H9 (cell line): ENCODE results near the gene NDUFB3. TPM values are rescaled to one million over a fixed set of nuclear protein-coding genes. Genes with fewer than 3 reads are reported as not detected.
A peak's percentile ranks its signal among the peaks of the same experiment; 100 is the strongest.

ENCODE experiments used
- DNase-seq: peaks from one replicate; pipeline ENCODE4 v3.0.0-alpha.2; 2017
- H2AFZ ChIP-seq: one replicate; pipeline ENCODE4 v1.6.1; 2013; ENCODE audit warnings: mild to moderate bottlenecking, low read length, control low read depth, moderate library complexity
- H2AK5ac ChIP-seq: 2 replicates; pipeline ENCODE4 v1.6.1; 2013; ENCODE audit warnings: low read length, control low read depth, mixed read lengths; ENCODE audit not compliant: insufficient read length
- H2BK120ac ChIP-seq: one replicate; pipeline ENCODE4 v1.6.1; 2013; ENCODE audit warnings: low read depth, mild to moderate bottlenecking, low read length, control low read depth, inconsistent platforms; ENCODE audit not compliant: poor library complexity, severe bottlenecking
- H2BK12ac ChIP-seq: 2 replicates; pipeline ENCODE4 v1.6.1; 2013; ENCODE audit warnings: low read length, control low read depth, mixed read lengths, low read depth; ENCODE audit not compliant: insufficient read length
- H2BK15ac ChIP-seq: 2 replicates; pipeline ENCODE4 v1.6.1; 2013; ENCODE audit warnings: low read depth, low read length, control low read depth
- H2BK20ac ChIP-seq: one replicate; pipeline ENCODE4 v1.6.1; 2013; ENCODE audit warnings: low read depth, mild to moderate bottlenecking, low read length, control low read depth, inconsistent platforms; ENCODE audit not compliant: poor library complexity, severe bottlenecking
- H2BK5ac ChIP-seq: 2 replicates; pipeline ENCODE4 v1.6.1; 2013; ENCODE audit warnings: low read length, control low read depth, mixed read lengths; ENCODE audit not compliant: insufficient read length
- H3K14ac ChIP-seq: 2 replicates; pipeline ENCODE4 v1.6.1; 2013; ENCODE audit warnings: low read length, control low read depth; ENCODE audit not compliant: insufficient read depth
- H3K18ac ChIP-seq: 2 replicates; pipeline ENCODE4 v1.6.1; 2013; ENCODE audit warnings: low read depth, mild to moderate bottlenecking, mixed read lengths, low read length, control low read depth; ENCODE audit not compliant: insufficient read length
- H3K23ac ChIP-seq: 2 replicates; pipeline ENCODE4 v1.6.1; 2013; ENCODE audit warnings: low read length, control low read depth, mixed read lengths, low read depth; ENCODE audit not compliant: insufficient read length
- H3K23me2 ChIP-seq: 2 replicates; pipeline ENCODE4 v1.6.1; 2013; ENCODE audit warnings: low read depth, mild to moderate bottlenecking, mixed read lengths, low read length, control low read depth; ENCODE audit not compliant: insufficient read length, poor library complexity, severe bottlenecking
- H3K27ac ChIP-seq: 2 replicates; pipeline ENCODE4 v1.5.1; 2013; ENCODE audit warnings: low read length, control low read depth, mixed read lengths, low read depth; ENCODE audit not compliant: insufficient read length
- H3K27me3 ChIP-seq: 2 replicates; pipeline ENCODE4 v1.6.1; 2013; ENCODE audit warnings: low read length, control low read depth, inconsistent platforms; ENCODE audit not compliant: insufficient read depth
- H3K4ac ChIP-seq: 2 replicates; pipeline ENCODE4 v1.6.1; 2013; ENCODE audit warnings: low read depth, mild to moderate bottlenecking, control low read depth, inconsistent platforms, low read length, moderate library complexity
- H3K4me1 ChIP-seq: 2 replicates; pipeline ENCODE4 v1.6.1; 2013; ENCODE audit warnings: low read length, control low read depth, inconsistent platforms; ENCODE audit not compliant: insufficient read depth
- H3K4me2 ChIP-seq: 2 replicates; pipeline ENCODE4 v1.6.1; 2013; ENCODE audit warnings: low read length, control low read depth, mixed read lengths; ENCODE audit not compliant: insufficient read length, insufficient read depth
- H3K56ac ChIP-seq: 2 replicates; pipeline ENCODE4 v1.6.1; 2013; ENCODE audit warnings: low read depth, mild to moderate bottlenecking, mixed read lengths, low read length, control low read depth; ENCODE audit not compliant: insufficient read length
- H3K79me1 ChIP-seq: 2 replicates; pipeline ENCODE4 v1.6.1; 2013; ENCODE audit warnings: low read depth, mild to moderate bottlenecking, moderate library complexity, low read length, control low read depth, inconsistent platforms; ENCODE audit not compliant: insufficient read depth, poor library complexity, severe bottlenecking
- H3K79me2 ChIP-seq: 2 replicates; pipeline ENCODE4 v1.6.1; 2013; ENCODE audit warnings: low read length, control low read depth, inconsistent platforms; ENCODE audit not compliant: insufficient read depth
- H3K9ac ChIP-seq: 2 replicates; pipeline ENCODE4 v1.6.1; 2013; ENCODE audit warnings: low read length, control low read depth, mixed read lengths; ENCODE audit not compliant: insufficient read length; ENCODE audit errors: extremely low read depth
- H3K9me3 ChIP-seq: one replicate; pipeline ENCODE4 v1.6.1; 2013; ENCODE audit warnings: low read depth, low read length, inconsistent platforms; ENCODE audit not compliant: control insufficient read depth
- H3T11ph ChIP-seq: one replicate; pipeline ENCODE4 v1.6.1; 2013; ENCODE audit warnings: mild to moderate bottlenecking, low read length, control low read depth, inconsistent platforms
- H4K20me1 ChIP-seq: one replicate; pipeline ENCODE4 v1.6.1; 2013; ENCODE audit not compliant: control insufficient read depth, insufficient read length, insufficient read depth
- H4K5ac ChIP-seq: 2 replicates; pipeline ENCODE4 v1.6.1; 2013; ENCODE audit warnings: low read depth, mild to moderate bottlenecking, mixed read lengths, low read length, control low read depth; ENCODE audit not compliant: insufficient read length
- H4K8ac ChIP-seq: replicated peaks from 2 replicates; pipeline ENCODE4 v1.6.1; 2013; ENCODE audit warnings: low read length, control low read depth, mixed read lengths, low read depth; ENCODE audit not compliant: insufficient read length
- H4K91ac ChIP-seq: 2 replicates; pipeline ENCODE4 v1.6.1; 2013; ENCODE audit warnings: low read depth, mild to moderate bottlenecking, moderate library complexity, mixed read lengths, low read length, control low read depth; ENCODE audit not compliant: insufficient read length
- H3K27ac Mint-ChIP-seq, 3 experiments: 2 replicates in 2 of 3; 3 replicates in 1 of 3; pipeline ENCODE4 v1.8.0; 2020 to 2021; ENCODE audit warnings: mixed read lengths in 3 of 3, mild to moderate bottlenecking in 1 of 3, moderate library complexity in 1 of 3
- H3K27me3 Mint-ChIP-seq: 2 replicates; pipeline ENCODE4 v1.8.0; 2021; ENCODE audit warnings: low read depth, mild to moderate bottlenecking, moderate library complexity, mixed read lengths
- H3K36me3 Mint-ChIP-seq, 3 experiments: 2 replicates in 2 of 3; 3 replicates in 1 of 3; pipeline ENCODE4 v1.8.0; 2020 to 2021; ENCODE audit warnings: low read depth in 3 of 3, mixed read lengths in 3 of 3; ENCODE audit not compliant: insufficient read depth in 1 of 3
- H3K4me1 Mint-ChIP-seq, 2 experiments: 2 replicates each; pipeline ENCODE4 v1.8.0; 2020; ENCODE audit warnings: mixed read lengths in 2 of 2
- H3K4me3 Mint-ChIP-seq, 2 experiments: 2 replicates in 1 of 2; 3 replicates in 1 of 2; pipeline ENCODE4 v1.8.0; 2020 to 2021; ENCODE audit warnings: mild to moderate bottlenecking in 2 of 2, mixed read lengths in 2 of 2, moderate library complexity in 1 of 2
- H3K9me3 Mint-ChIP-seq, 2 experiments: 2 replicates in 1 of 2; 3 replicates in 1 of 2; pipeline ENCODE4 v1.8.0; 2020; ENCODE audit warnings: mild to moderate bottlenecking in 2 of 2, mixed read lengths in 2 of 2, moderate library complexity in 1 of 2
- CTCF ChIP-seq: fragments of 200-600 bp; sonication (generic); conservative IDR thresholded peaks from 3 replicates; pipeline ENCODE4 v1.8.0; 2021; ENCODE audit warnings: antibody characterized with exemption, mild to moderate bottlenecking
- total RNA-seq: library from RNA; stranded (reverse); gene quantifications from 2 replicates; pipeline ENCODE4 v1.2.1, GENCODE V29; 2021

The NDUFB3 gene
- total RNA-seq, 1 experiment from 2014 or later = 59.6 TPM

GRCh38 chr2:201114846-201115245 lies 43.0 kb downstream of the NDUFB3 start:
- DNase-seq = no peak
- Histone ChIP-seq H2BK12ac (no peak overlapping the region), H3K14ac (no peak overlapping the region), H4K8ac (no peak overlapping the region), H4K20me1 (no peaks in the 10 kb centered on the region), H3T11ph (no peak overlapping the region), H3K4ac (no peak overlapping the region), H2AK5ac (no peak overlapping the region), H3K23ac (no peak overlapping the region), H3K9me3 (no peaks in the 10 kb centered on the region), H3K9ac (no peak overlapping the region), H3K79me1 (no peaks in the 10 kb centered on the region), H2BK120ac (no peak overlapping the region), H3K4me2 (no peak overlapping the region), H2BK15ac (no peak overlapping the region), H3K27ac (no peak overlapping the region), H2BK5ac (no peak overlapping the region), H3K18ac (no peak overlapping the region), H3K27me3 (no peaks in the 10 kb centered on the region), H2AFZ (no peak overlapping the region), H4K5ac (no peak overlapping the region), H3K79me2 (no peaks in the 10 kb centered on the region), H3K4me1 (no peaks in the 10 kb centered on the region), H3K56ac (no peak overlapping the region), H2BK20ac (no peak overlapping the region), H3K23me2 (peaks cover 14% of the 10 kb centered on the region), H4K91ac (no peak overlapping the region)
- no peaks in the 10 kb centered on the region for H3K9me3 Mint-ChIP-seq
- H3K36me3 Mint-ChIP-seq = peaks cover 0 to 4% (median 0%) of the 10 kb centered on the region in 3 experiments; a peak in 1 of 7 replicates
- no peak for TF ChIP-seq CTCF
- no peak overlapping the region; a peak in 1 of 7 replicates for H3K27ac Mint-ChIP-seq
- H3K4me1 Mint-ChIP-seq = peaks cover 19 to 31% of the 10 kb centered on the region in 2 experiments
- no peaks in the 10 kb centered on the region for H3K27me3 Mint-ChIP-seq
- peak overlapping the region in 1 of 2 experiments; percentile 7; a peak in 1 of 5 replicates for H3K4me3 Mint-ChIP-seq
